Suprapubic skin (tissue), 4 donors: ENCODE measurements around the gene AKAP12. TPM values are rescaled to one million over a fixed set of nuclear protein-coding genes. Genes with fewer than 3 reads are reported as not detected.

Experiments
- DNase-seq, 2 donors: peaks; one replicate each; pipeline ENCODE4 v3.0.0-alpha.2; 2019; ENCODE audit warnings: low spot score in 2 of 2
- H3K27ac ChIP-seq: fragments of 200-600 bp; sonication (generic); one replicate; pipeline ENCODE4 v1.5.1; 2019
- H3K27me3 ChIP-seq: fragments of 200-600 bp; sonication (generic); one replicate; pipeline ENCODE4 v1.5.1; 2019
- H3K36me3 ChIP-seq: fragments of 200-600 bp; sonication (generic); one replicate; pipeline ENCODE4 v1.5.1; 2019
- H3K4me1 ChIP-seq: fragments of 200-600 bp; sonication (generic); one replicate; pipeline ENCODE4 v1.5.1; 2019
- H3K4me3 ChIP-seq: fragments of 200-600 bp; sonication (generic); one replicate; pipeline ENCODE4 v1.5.1; 2019; ENCODE audit warnings: mild to moderate bottlenecking
- H3K9me3 ChIP-seq: fragments of 200-600 bp; sonication (generic); one replicate; pipeline ENCODE4 v1.5.1; 2019
- EP300 ChIP-seq: sonication (generic); formaldehyde crosslinking; IDR thresholded peaks from one replicate; pipeline ENCODE4 v1.6.1; 2017; ENCODE audit warnings: antibody characterized with exemption
- POLR2A ChIP-seq, 2 donors: fragments of 450-650 bp; IDR thresholded peaks; one replicate each; pipeline ENCODE4 v1.6.1; 2017; ENCODE audit warnings: antibody characterized with exemption in 2 of 2, mild to moderate bottlenecking in 2 of 2, moderate library complexity in 2 of 2
- POLR2AphosphoS5 ChIP-seq, 3 donors: sonication (generic); formaldehyde crosslinking; IDR thresholded peaks; one replicate each; pipeline ENCODE4 v1.6.1; 2017; ENCODE audit warnings: antibody characterized with exemption in 3 of 3
- WGBS: methylation state at CpG from one replicate; pipeline ENCODE4 v1.1.5; 2018; 5-methylcytosine and 5-hydroxymethylcytosine counted together
- total RNA-seq, 4 donors: library from RNA; depleted of rRNA; stranded (reverse); fragments of >200 nt; gene quantifications; one replicate each; pipeline ENCODE4 v1.1.0, GENCODE V29; 2016
- TF ChIP-seq, protein P1 (sequence below), 2 donors: fragments of 200-600 bp in 1 of 2; fragments of 450-650 bp in 1 of 2; sonication (generic) in 1 of 2; IDR thresholded peaks; one replicate each; pipeline ENCODE4 v1.5.1; 2016 to 2019; ENCODE audit warnings: antibody characterized with exemption in 2 of 2, mild to moderate bottlenecking in 1 of 2, moderate library complexity in 1 of 2

AKAP12 gene
- total RNA-seq, 4 donors from 2014 or later: 7.2 to 20.1 (median 11.9) TPM

DNA sequence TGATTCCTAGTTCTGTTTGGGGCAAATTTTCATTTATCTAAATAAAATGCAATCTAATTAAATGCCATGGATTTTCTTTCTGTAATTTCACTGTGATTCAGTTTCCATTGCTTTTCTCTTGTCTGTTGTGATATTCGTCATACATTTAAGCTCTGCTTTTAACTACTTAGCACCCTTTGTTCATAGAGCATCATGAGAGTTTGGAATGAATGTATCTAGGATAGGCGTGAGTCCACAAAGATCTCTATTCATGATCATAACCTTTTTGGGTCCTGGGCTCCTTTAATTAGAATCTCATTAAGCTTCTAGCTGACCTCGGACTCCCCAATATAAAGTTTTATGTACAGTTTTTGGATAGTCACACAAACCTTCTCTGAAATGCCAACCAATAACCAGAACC, 118.7 kb downstream of the AKAP12 start:
- Histone ChIP-seq H3K4me3 (no peak overlapping the region), H3K27me3 (no peaks in the 10 kb centered on the region), H3K9me3 (no peaks in the 10 kb centered on the region), H3K27ac (no peak overlapping the region), H3K36me3 (peaks cover 13% of the 10 kb centered on the region), H3K4me1 (no peaks in the 10 kb centered on the region)
- 91% methylated on average over 3 of the region's 3 CpGs for WGBS
- no peak for DNase-seq
- no peak for TF ChIP-seq EP300
- TF ChIP-seq, protein P1, sequence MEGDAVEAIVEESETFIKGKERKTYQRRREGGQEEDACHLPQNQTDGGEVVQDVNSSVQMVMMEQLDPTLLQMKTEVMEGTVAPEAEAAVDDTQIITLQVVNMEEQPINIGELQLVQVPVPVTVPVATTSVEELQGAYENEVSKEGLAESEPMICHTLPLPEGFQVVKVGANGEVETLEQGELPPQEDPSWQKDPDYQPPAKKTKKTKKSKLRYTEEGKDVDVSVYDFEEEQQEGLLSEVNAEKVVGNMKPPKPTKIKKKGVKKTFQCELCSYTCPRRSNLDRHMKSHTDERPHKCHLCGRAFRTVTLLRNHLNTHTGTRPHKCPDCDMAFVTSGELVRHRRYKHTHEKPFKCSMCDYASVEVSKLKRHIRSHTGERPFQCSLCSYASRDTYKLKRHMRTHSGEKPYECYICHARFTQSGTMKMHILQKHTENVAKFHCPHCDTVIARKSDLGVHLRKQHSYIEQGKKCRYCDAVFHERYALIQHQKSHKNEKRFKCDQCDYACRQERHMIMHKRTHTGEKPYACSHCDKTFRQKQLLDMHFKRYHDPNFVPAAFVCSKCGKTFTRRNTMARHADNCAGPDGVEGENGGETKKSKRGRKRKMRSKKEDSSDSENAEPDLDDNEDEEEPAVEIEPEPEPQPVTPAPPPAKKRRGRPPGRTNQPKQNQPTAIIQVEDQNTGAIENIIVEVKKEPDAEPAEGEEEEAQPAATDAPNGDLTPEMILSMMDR (IDR thresholded peaks at IDR 0.05): no peak
- no peak for TF ChIP-seq POLR2A (IDR thresholded peaks at IDR 0.05)
- TF ChIP-seq POLR2AphosphoS5 (IDR thresholded peaks at IDR 0.05): no peak

DNA sequence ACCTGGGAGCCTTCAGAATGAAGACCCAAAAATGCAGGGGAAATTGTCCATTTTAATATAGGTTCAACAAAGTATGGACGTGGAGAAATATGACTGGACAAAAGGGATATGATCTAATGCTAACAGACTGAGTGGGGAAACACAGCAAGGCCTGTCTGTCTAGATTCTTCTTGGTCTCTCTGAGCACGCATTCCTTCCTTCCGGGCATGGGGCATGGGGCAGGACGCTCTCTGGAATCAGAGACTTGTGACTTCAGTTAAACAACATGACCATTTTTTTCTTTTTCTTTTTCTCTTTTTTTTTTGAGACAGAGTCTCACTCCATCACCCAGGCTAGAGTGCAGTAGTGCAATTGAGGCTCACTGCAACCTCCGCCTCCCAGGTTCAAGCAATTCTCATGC, 119.7 kb downstream of the AKAP12 start:
- TF ChIP-seq, protein P1 (IDR thresholded peaks at IDR 0.05): no peak
- TF ChIP-seq EP300: no peak
- TF ChIP-seq POLR2A (IDR thresholded peaks at IDR 0.05): no peak
- no peak for TF ChIP-seq POLR2AphosphoS5 (IDR thresholded peaks at IDR 0.05)
- DNase-seq: no peak
- 95% methylated on average over 5 of the region's 5 CpGs for WGBS
- H3K9me3 ChIP-seq: no peaks in the 10 kb centered on the region
- peaks cover 13% of the 10 kb centered on the region for H3K36me3 ChIP-seq
- H3K27ac ChIP-seq: no peak overlapping the region
- no peaks in the 10 kb centered on the region for H3K27me3 ChIP-seq
- no peak overlapping the region for H3K4me3 ChIP-seq
- no peaks in the 10 kb centered on the region for H3K4me1 ChIP-seq

DNA sequence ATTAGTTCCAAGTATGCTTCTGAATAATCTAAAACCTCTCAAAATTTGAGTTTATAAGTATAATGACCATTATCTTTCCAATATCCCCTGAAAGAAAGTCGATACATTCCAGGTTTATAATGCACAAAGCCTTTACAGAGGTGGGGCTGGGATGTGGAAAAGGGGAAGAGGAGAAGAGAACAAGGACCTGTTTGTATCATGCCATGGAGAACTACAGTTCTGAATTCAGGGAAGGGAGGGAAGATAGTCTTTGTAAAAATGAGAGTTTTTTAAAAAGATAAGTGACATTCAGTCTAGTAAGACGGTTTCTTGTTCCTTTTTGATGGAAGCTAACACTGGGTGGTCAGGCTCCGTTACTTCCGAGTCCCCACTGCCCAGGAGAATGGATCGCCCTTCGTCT, 125.5 kb downstream of the AKAP12 start:
- 96% methylated on average over 6 of the region's 6 CpGs for WGBS
- H3K27me3 ChIP-seq: no peaks in the 10 kb centered on the region
- H3K27ac ChIP-seq: no peak overlapping the region
- no peaks in the 10 kb centered on the region for H3K9me3 ChIP-seq
- no peak for DNase-seq
- peaks cover 37% of the 10 kb centered on the region for H3K36me3 ChIP-seq
- TF ChIP-seq, protein P1 (IDR thresholded peaks at IDR 0.05): no peak
- TF ChIP-seq POLR2A (IDR thresholded peaks at IDR 0.05) (no peak), EP300 (no peak), POLR2AphosphoS5 (IDR thresholded peaks at IDR 0.05) (no peak)
- H3K4me1 ChIP-seq: no peaks in the 10 kb centered on the region
- no peak overlapping the region for H3K4me3 ChIP-seq

DNA sequence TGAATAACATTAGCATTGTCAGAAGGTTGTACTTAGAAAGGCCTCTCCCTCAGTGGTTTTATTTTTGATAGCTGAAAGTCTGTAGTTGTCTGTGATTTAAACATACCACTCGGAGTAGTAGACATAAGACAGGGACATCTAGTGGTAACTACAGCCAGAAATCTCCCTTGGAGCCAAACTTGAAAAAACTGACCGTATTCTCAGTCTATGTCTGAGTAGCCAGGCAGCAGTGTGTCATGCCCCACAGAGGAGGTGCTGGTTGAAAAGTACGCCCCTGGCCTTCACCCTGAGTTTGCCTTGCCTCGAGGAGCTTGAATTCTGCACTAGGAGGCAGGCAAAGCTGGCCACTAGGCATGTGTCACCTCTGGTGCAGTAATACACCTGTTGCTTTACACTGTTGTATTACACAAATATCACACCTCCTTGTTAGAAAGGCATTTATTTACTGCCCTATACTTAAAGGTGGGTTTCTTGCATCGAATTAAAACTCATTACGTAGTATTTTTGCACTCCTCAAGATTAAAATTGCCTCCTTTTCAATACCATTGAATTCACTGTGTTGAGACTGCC, 130.8 kb downstream of the AKAP12 start:
- Histone ChIP-seq H3K9me3 (no peaks in the 10 kb centered on the region), H3K36me3 (peaks cover 35% of the 10 kb centered on the region), H3K4me3 (no peak overlapping the region), H3K27ac (no peak overlapping the region), H3K4me1 (peaks cover 7% of the 10 kb centered on the region), H3K27me3 (no peaks in the 10 kb centered on the region)
- TF ChIP-seq POLR2AphosphoS5 (IDR thresholded peaks at IDR 0.05) (no peak), EP300 (no peak), POLR2A (IDR thresholded peaks at IDR 0.05) (no peak)
- TF ChIP-seq, protein P1 (IDR thresholded peaks at IDR 0.05): no peak
- 89% methylated on average over 6 of the region's 6 CpGs for WGBS
- DNase-seq: no peak

DNA sequence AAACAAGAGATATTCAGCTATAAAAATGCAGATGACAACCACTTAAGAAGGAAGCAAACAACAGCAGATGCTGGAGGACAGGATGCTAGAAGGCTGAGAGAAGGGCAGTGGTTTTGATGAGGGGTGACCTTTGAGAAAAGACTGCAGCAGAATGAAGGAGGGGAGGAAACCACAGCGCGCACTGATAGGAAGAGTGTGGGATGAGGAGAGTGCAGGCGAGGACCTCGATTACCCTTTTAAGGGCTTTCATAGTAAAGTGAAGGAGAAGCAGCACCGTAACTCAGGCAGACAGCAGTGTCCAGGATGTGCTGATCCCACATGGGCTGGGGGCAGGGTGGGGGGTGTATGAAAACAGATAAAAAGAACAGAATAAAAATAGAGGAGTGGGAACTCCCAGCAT, 132.4 kb downstream of the AKAP12 start:
- WGBS: 85% methylated on average over 5 of the region's 5 CpGs
- Histone ChIP-seq H3K36me3 (peaks cover 23% of the 10 kb centered on the region), H3K4me1 (peaks cover 7% of the 10 kb centered on the region), H3K27me3 (no peaks in the 10 kb centered on the region), H3K4me3 (no peak overlapping the region), H3K9me3 (no peaks in the 10 kb centered on the region), H3K27ac (no peak overlapping the region)
- TF ChIP-seq POLR2A (IDR thresholded peaks at IDR 0.05): no peak
- TF ChIP-seq, protein P1 (IDR thresholded peaks at IDR 0.05): no peak
- no peak for DNase-seq
